Measurements from ENCODE around the gene SNAP47.

Gene SNAP47

DNA sequence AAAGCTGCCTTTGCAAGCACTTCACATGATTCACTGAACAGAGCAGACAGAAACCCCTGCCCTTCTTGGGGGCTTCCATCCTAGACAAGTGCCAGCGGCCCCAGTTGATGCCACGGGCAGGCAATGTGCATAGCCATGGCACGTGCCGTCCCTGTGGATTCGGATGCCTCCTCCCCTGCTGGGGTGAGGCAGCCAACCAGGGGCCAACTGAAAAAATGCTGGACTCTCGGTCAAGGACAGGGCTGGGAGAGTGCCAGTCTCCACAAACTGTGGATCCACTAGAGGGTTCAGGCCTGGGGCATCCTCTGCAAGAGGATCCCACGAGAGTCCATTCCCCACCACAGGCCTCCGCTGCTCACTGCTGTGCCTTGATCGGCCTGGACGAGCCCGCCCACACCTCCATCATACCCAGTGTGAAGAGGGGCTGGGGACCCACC, 4.0 kb upstream of the SNAP47 start:
- no peak for DNase-seq

DNA sequence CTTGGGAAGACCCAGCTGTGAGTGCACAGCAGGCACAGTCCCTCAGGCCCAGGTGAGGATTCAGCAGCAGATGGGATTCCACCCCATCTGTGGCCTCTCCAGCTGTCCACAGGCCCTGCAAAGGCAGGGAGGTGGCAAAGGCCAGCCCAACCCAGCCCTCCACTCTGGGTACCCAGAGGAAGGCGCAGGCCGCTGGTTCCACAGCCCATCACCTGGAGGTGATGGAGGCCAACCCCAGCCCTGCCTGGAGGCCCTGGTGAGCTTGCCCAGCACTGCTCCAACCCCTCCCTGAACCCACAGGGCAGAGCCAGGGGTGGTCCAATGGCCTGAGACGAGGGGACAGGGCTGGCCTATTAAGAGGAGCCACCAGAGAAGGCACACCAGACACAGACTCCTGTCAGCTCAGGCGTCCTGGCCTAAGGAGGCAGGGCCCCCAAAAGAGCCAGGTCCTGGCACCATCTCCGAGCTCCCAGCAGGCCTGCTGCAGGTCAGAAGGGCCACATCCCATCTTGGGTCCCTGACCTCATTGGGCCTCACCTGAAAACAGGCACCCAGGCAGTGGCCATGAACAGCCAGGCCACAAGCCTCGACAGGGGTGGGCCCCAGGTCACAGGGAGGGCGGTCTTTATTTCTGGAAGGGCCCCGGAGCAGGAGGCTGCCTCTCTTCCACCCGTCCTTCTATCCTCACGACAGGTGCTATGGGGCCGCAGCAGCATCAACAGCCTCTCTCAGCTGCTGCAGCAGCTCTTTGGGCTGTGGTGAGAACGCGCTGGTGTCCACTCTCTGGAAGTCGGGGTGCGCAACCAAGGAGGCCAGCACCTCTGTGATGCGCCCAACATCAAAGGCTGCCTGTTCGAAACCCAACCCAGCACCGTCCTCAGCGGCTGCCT, 3.3 kb upstream of the SNAP47 start:
- TF ChIP-seq, protein P1, sequence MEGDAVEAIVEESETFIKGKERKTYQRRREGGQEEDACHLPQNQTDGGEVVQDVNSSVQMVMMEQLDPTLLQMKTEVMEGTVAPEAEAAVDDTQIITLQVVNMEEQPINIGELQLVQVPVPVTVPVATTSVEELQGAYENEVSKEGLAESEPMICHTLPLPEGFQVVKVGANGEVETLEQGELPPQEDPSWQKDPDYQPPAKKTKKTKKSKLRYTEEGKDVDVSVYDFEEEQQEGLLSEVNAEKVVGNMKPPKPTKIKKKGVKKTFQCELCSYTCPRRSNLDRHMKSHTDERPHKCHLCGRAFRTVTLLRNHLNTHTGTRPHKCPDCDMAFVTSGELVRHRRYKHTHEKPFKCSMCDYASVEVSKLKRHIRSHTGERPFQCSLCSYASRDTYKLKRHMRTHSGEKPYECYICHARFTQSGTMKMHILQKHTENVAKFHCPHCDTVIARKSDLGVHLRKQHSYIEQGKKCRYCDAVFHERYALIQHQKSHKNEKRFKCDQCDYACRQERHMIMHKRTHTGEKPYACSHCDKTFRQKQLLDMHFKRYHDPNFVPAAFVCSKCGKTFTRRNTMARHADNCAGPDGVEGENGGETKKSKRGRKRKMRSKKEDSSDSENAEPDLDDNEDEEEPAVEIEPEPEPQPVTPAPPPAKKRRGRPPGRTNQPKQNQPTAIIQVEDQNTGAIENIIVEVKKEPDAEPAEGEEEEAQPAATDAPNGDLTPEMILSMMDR (IDR thresholded peaks at IDR 0.05; ENCODE audit: low read depth, low read length) = no peak
- no peak for DNase-seq
- no peak overlapping the region for H3K4me3 ChIP-seq (ENCODE audit: low read depth, low read length)
- H3K27me3 ChIP-seq = peaks cover 5% of the 10 kb centered on the region; the same call in 1 of the 2 replicates
- peaks cover 26% of the 10 kb centered on the region for H3K36me3 ChIP-seq
- peaks cover 5% of the 10 kb centered on the region for H3K4me1 ChIP-seq
- H3K9me3 ChIP-seq = 0 out of 2 replicates have a peak, but pooled peaks cover 3% of the 10 kb centered on the region

More for the DNA sequence above, 4.0 kb upstream of the SNAP47 start:
- Histone ChIP-seq H3K27me3 (peaks cover 5% of the 10 kb centered on the region; the same call in 1 of the 2 replicates), H3K4me1 (peaks cover 5% of the 10 kb centered on the region), H3K36me3 (peaks cover 26% of the 10 kb centered on the region), H3K9me3 (0 out of 2 replicates have a peak, but pooled peaks cover 3% of the 10 kb centered on the region), H3K4me3 (ENCODE audit: low read depth, low read length) (no peak overlapping the region)
- TF ChIP-seq, protein P1 (IDR thresholded peaks at IDR 0.05; ENCODE audit: low read depth, low read length) = no peak

DNA sequence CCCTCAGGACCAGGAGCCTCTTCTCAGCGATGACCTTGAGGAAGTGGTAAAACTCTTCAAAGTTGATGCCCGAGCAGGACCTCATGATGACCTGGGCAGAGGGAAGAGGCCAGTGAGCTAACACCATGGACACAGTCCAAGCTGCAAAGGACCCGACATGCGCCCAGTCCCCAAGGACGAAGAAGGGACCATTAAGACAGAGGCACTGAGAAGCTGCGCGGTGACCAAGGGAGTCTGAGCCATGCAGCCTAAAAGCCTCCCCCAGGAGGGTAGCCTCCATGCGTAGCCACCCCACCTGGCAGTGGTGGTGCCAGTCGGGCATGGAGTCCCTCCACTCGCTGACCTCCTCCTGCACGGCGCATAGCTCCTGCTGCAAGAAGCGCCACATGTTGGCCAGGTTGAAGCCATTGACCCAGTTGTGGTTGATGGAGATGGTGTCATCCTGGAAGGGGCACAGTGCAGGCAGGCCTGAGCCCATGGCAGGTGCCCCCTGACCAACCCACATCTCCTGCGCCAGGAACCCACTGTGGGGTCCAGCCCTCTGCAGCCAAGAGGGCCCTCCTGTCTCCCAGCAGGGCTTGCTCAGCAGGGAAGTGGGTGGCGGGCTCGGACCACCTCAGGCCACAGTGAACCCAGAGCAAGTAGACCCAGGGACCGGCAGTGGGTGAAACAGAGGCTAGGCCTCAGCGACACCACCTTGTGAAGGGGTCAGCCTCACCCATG, 2.5 kb upstream of the SNAP47 start:
- Histone ChIP-seq H3K4me1 (peaks cover 5% of the 10 kb centered on the region), H3K27me3 (no peaks in the 10 kb centered on the region), H3K4me3 (ENCODE audit: low read depth, low read length) (no peak overlapping the region), H3K9me3 (0 out of 2 replicates have a peak, but pooled peaks cover under 1% of the 10 kb centered on the region), H3K36me3 (peaks cover 26% of the 10 kb centered on the region)
- DNase-seq = no peak
- TF ChIP-seq, protein P1 (IDR thresholded peaks at IDR 0.05; ENCODE audit: low read depth, low read length) = no peak

DNA sequence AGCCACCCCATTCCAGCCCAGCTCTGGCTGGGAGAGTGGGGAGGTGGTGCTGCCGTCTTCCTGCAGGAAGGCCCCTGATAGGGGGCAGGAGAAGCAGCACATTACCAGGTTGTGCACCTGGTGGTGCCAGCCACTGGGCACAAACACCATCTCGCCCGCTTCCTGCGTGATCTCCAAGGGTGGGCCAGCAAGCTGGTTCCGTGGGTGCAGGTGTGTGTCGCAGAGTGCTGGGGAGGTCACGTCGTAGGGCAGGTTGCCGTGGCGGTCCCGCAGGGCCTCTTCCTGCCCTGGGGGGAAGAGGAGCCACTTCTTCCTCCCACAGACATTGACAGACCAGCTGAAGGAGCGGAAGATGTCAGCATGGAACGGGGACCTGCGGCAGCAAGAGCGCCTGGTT, 1.9 kb upstream of the SNAP47 start:
- Histone ChIP-seq H3K36me3 (peaks cover 26% of the 10 kb centered on the region), H3K27me3 (no peaks in the 10 kb centered on the region), H3K4me3 (ENCODE audit: low read depth, low read length) (no peak overlapping the region), H3K4me1 (peaks cover 5% of the 10 kb centered on the region), H3K9me3 (no peaks in the 10 kb centered on the region)
- TF ChIP-seq, protein P1 (IDR thresholded peaks at IDR 0.05; ENCODE audit: low read depth, low read length) = no peak
- DNase-seq = no peak

DNA sequence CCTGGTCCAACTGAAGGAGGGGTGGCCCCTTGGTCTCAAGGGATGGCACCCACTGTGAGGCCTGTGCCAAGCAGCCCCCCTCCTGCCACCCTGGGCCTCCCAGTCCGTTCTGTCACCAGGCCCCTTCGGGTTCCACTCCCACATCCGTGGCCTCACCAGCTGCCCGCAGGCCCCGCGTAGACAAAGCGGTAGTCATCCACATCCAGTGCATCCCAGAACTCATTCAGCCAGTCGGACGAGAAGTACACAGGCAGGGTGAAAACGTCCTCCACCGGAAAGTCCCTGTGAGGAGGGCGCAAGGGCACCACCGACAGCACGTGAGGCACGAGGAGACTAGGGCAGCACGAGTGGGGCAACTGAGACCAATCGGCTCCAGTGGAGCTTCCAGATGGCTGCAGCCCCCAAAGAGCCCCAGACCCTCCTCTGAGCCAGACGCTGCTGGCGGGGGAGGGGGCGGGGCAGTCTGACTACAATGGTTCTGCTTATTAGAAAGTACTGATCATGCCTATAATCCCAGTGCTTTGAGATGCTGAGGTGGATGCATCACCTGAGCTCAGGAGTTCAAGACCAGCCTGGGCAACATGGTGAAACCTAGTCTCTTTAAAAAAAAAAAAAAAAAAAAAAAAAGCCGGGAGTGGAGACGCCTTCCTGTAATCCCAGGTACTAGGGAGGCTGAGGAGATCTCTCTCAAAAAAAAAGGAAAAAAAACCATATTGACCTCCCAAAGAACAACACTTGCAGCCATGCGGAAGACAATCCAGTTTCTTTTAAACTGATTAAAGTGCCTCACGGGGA, 1.3 kb upstream of the SNAP47 start:
- Histone ChIP-seq H3K4me1 (peaks cover 4% of the 10 kb centered on the region), H3K9me3 (no peaks in the 10 kb centered on the region), H3K4me3 (ENCODE audit: low read depth, low read length) (peak overlapping the region; percentile 95), H3K36me3 (peaks cover 26% of the 10 kb centered on the region), H3K27me3 (no peaks in the 10 kb centered on the region)
- TF ChIP-seq, protein P1 (IDR thresholded peaks at IDR 0.05; ENCODE audit: low read depth, low read length) = no peak
- DNase-seq = no peak
